ENCODE results near the gene LMO7. TPM values are rescaled to one million over a fixed set of nuclear protein-coding genes. Genes with fewer than 3 reads are reported as not detected.

The LMO7 gene
- total RNA-seq, 1 experiment from 2014 or later, result 18.5 TPM

GRCh38 chr13:75806117-75806516, 170.0 kb downstream of the LMO7 start:
- TF ChIP-seq ZNF423 (CRISPR knock-in tag; IDR thresholded peaks at IDR 0.05) (no peak), EMX1 (CRISPR knock-in tag; IDR thresholded peaks at IDR 0.05) (no peak), E2F4 (CRISPR knock-in tag; IDR thresholded peaks at IDR 0.05; ENCODE audit: borderline replicate concordance, low read depth) (no peak), TP53 (CRISPR knock-in tag; IDR thresholded peaks at IDR 0.05) (no peak), E2F1 (CRISPR knock-in tag; IDR thresholded peaks at IDR 0.05) (no peak), NR1H2 (CRISPR knock-in tag; IDR thresholded peaks at IDR 0.05) (no peak), RELA (CRISPR knock-in tag; IDR thresholded peaks at IDR 0.05; ENCODE audit: borderline replicate concordance) (no peak), MLX (CRISPR knock-in tag; IDR thresholded peaks at IDR 0.05) (no peak), ATF3 (CRISPR knock-in tag; conservative IDR thresholded peaks at IDR 0.05) (no peak), KAT7 (CRISPR knock-in tag; IDR thresholded peaks at IDR 0.05; ENCODE audit: borderline replicate concordance) (no peak), IRF2 (CRISPR knock-in tag; IDR thresholded peaks at IDR 0.05; ENCODE audit: borderline replicate concordance, low read depth) (no peak), ZMAT4 (CRISPR knock-in tag; IDR thresholded peaks at IDR 0.05) (no peak), OVOL2 (CRISPR knock-in tag; IDR thresholded peaks at IDR 0.05; ENCODE audit: borderline replicate concordance) (no peak), ATF6 (CRISPR knock-in tag; IDR thresholded peaks at IDR 0.05) (no peak), FOXP4 (CRISPR knock-in tag; IDR thresholded peaks at IDR 0.05) (no peak), JUN (CRISPR knock-in tag; IDR thresholded peaks at IDR 0.05) (no peak), HMGA2 (CRISPR knock-in tag; IDR thresholded peaks at IDR 0.05) (no peak), ATF2 (CRISPR knock-in tag; IDR thresholded peaks at IDR 0.05; ENCODE audit: borderline replicate concordance, low read depth) (no peak)
- Mint-ChIP-seq H3K9me3 (no peaks in the 10 kb centered on the region), H3K36me3 (peaks cover 5% of the 10 kb centered on the region; the same call in 1 of the 2 replicates), H3K4me3 (no peak overlapping the region), H3K27me3 (ENCODE audit: low read depth) (no peaks in the 10 kb centered on the region), H3K27ac (peak overlapping the region; percentile 81), H3K4me1 (peaks cover 73% of the 10 kb centered on the region)
- CTCF ChIA-PET, result interaction anchor here (1.0 to 1.4 kb wide), 2 partner anchors 64 to 1174 kb away, joined by 3 to 4 read pairs; no protein-coding TSS in a partner anchor
- ATAC-seq (peak; percentile 11), DNase-seq (ENCODE audit: low spot score) (no peak)
- POLR2A ChIA-PET, result no interaction called here

All from WTC11 (cell line).